IPS DF 4.7 (cell line): ENCODE measurements around the gene CAMK2D.
"Not testable (repeated sequence)": the region's sequence is repeated elsewhere in the genome, so short reads cannot be mapped to it uniquely, and the experiment has no call there.

Experiments
- DNase-seq: peaks from one replicate; pipeline ENCODE4 v3.0.0-alpha.2; 2013; ENCODE audit warnings: low spot score; ENCODE audit errors: extremely low read depth

The CAMK2D gene

GRCh38 chr4:113732967-113733527, 28.5 kb downstream of the CAMK2D start:
- DNase-seq: no peak

- no peak for DNase-seq
These were observed 30.9 kb downstream of the CAMK2D start for GRCh38 chr4:113730467-113731216.

- no peak for DNase-seq
These were observed 33.7 kb downstream of the CAMK2D start for GRCh38 chr4:113727802-113728201.

GRCh38 chr4:113725963-113726362, 35.6 kb downstream of the CAMK2D start:
- DNase-seq: no peak

GRCh38 chr4:113718252-113718651, 43.3 kb downstream of the CAMK2D start:
- DNase-seq: no peak

- no peak for DNase-seq
These were observed 49.5 kb downstream of the CAMK2D start for GRCh38 chr4:113711883-113712662.

GRCh38 chr4:113708250-113708649, 53.3 kb downstream of the CAMK2D start:
- no peak for DNase-seq

- no peak for DNase-seq
These were observed 54.5 kb downstream of the CAMK2D start for GRCh38 chr4:113707048-113707447.

GRCh38 chr4:113705097-113705496, 56.4 kb downstream of the CAMK2D start:
- not testable (repeated sequence) for DNase-seq

- not testable (repeated sequence) for DNase-seq
These were observed 58.9 kb downstream of the CAMK2D start for GRCh38 chr4:113702596-113702995.

GRCh38 chr4:113701169-113701568, 60.4 kb downstream of the CAMK2D start:
- DNase-seq: no peak

GRCh38 chr4:113700602-113701150, 60.9 kb downstream of the CAMK2D start:
- DNase-seq: no peak

GRCh38 chr4:113699772-113700171, 61.8 kb downstream of the CAMK2D start:
- no peak for DNase-seq

- no peak for DNase-seq
These were observed 64.1 kb downstream of the CAMK2D start for GRCh38 chr4:113697429-113697828.

- no peak for DNase-seq
These were observed 66.0 kb downstream of the CAMK2D start for GRCh38 chr4:113695328-113696169.

- DNase-seq: no peak
These were observed 67.5 kb downstream of the CAMK2D start for GRCh38 chr4:113694008-113694407.

GRCh38 chr4:113692809-113693411, 68.6 kb downstream of the CAMK2D start:
- DNase-seq: no peak

- no peak for DNase-seq
These were observed 69.9 kb downstream of the CAMK2D start for GRCh38 chr4:113691676-113692075.

GRCh38 chr4:113689394-113689793, 72.1 kb downstream of the CAMK2D start:
- no peak for DNase-seq

GRCh38 chr4:113687067-113687718, 74.3 kb downstream of the CAMK2D start:
- DNase-seq: no peak
